Astrocyte of the cerebellum (primary cell): ENCODE data around the gene GPR18.

Experiments used
- DNase-seq: peaks from one replicate; pipeline ENCODE4 v3.0.0-alpha.2; 2011; ENCODE audit warnings: low read depth
- H3K4me3 ChIP-seq: 2 replicates; pipeline ENCODE4 v1.5.1; 2011; ENCODE audit warnings: mild to moderate bottlenecking, low read depth, low read length, moderate library complexity
- CTCF ChIP-seq: IDR thresholded peaks from 2 replicates; pipeline ENCODE4 v1.5.1; 2012; ENCODE audit warnings: low read length, low read depth, moderate library complexity, mild to moderate bottlenecking; ENCODE audit errors: missing control alignments
- in situ Hi-C: cut with HindIII; loops from 2 replicates; pipeline ENCODE4 v1.10.0; 2017; ENCODE audit warnings: low sequenced_read_pairs

The GPR18 gene

GRCh38 chr13:99205621-99206220 is 52.5 kb downstream of the GPR18 start:
- TF ChIP-seq CTCF = no peak
- no peak for DNase-seq
- in situ Hi-C loops = no loop called here
- no peak overlapping the region for H3K4me3 ChIP-seq
